A549 (cell line): ENCODE results near the gene AGR3. TPM values are rescaled to one million over a fixed set of nuclear protein-coding genes. Genes with fewer than 3 reads are reported as not detected.

Experiments used
- ATAC-seq, 2 experiments: fragments of 200-7000 bp in 1 of 2; fragments of >200 bp in 1 of 2; cut with Nextera tagmentation in 1 of 2; cut with Tn5 transposase in 1 of 2; 3 replicates each; pipeline versions ENCODE4 v1.8.0 to v1.9.1; 2018 to 2020; ENCODE audit warnings: mild to moderate bottlenecking in 1 of 2, moderate library complexity in 1 of 2
- CTCF ChIA-PET: fragments of 300-600 bp; sonication (Branson Sonifier 250); formaldehyde crosslinking; extraction: SDS; loops from one replicate; lab custom pipeline; 2021; ENCODE audit warnings: antibody characterized with exemption, inconsistent platforms; lab: Yijun Ruan, JAX
- POLR2A ChIA-PET: fragments of 350-600 bp; formaldehyde crosslinking; extraction: SDS; loops from one replicate; lab custom pipeline; 2021; ENCODE audit warnings: antibody characterized with exemption, inconsistent platforms; lab: Yijun Ruan, JAX
- DNase-seq, 2 experiments: peaks; one replicate each; pipeline versions ENCODE4 v3.0.0 to v3.0.0-alpha.2; 2011 to 2016; ENCODE audit warnings: low read depth in 1 of 2, low spot score in 1 of 2
- FAIRE-seq: peaks from 2 replicates; lab custom pipeline; 2011; peaks lifted over from hg19 to GRCh38; lab: Jason Lieb, UNC
- H3K27ac ChIP-seq, 2 experiments: fragments of >200 bp; sonication (Bioruptor Twin); formaldehyde crosslinking; 3 replicates each; pipeline ENCODE4 v1.5.1; 2016 to 2017
- H3K4me1 ChIP-seq: fragments of >200 bp; sonication (Bioruptor Twin); formaldehyde crosslinking; 3 replicates; pipeline ENCODE4 v1.6.1; 2016
- H3K4me2 ChIP-seq: fragments of >200 bp; sonication (Bioruptor Twin); formaldehyde crosslinking; 3 replicates; pipeline ENCODE4 v1.6.1; 2016
- H3K4me3 ChIP-seq: fragments of >200 bp; sonication (Bioruptor Twin); formaldehyde crosslinking; 3 replicates; pipeline ENCODE4 v1.5.1; 2016
- H3K9me3 ChIP-seq: fragments of >200 bp; sonication (Bioruptor Twin); formaldehyde crosslinking; 3 replicates; pipeline ENCODE4 v1.6.1; 2016
- BHLHE40 ChIP-seq: IDR thresholded peaks from 2 replicates; pipeline ENCODE4 v1.6.1; 2012; ENCODE audit warnings: low read depth, low read length, inconsistent platforms
- CBX2 ChIP-seq: fragments of 200-600 bp; sonication (generic); IDR thresholded peaks from 2 replicates; pipeline ENCODE4 v1.6.1; 2016; ENCODE audit warnings: low read depth, mild to moderate bottlenecking, borderline replicate concordance
- CEBPB ChIP-seq, 2 experiments: fragments of >200 bp in 1 of 2; sonication (Bioruptor Twin) in 1 of 2; formaldehyde crosslinking in 1 of 2; IDR thresholded peaks; 2 replicates each; pipeline ENCODE4 v1.6.1; 2012 to 2016
- CHD2 ChIP-seq: fragments of 150-350 bp; IDR thresholded peaks from 2 replicates; pipeline ENCODE4 v1.6.1; 2014; ENCODE audit warnings: low read length; ENCODE audit not compliant: partially characterized antibody
- CHD4 ChIP-seq: fragments of 200-600 bp; sonication (generic); IDR thresholded peaks from 2 replicates; pipeline ENCODE4 v1.6.1; 2016; ENCODE audit warnings: antibody characterized with exemption, mild to moderate bottlenecking, borderline replicate concordance
- ESRRA ChIP-seq: fragments of 150-350 bp; IDR thresholded peaks from 2 replicates; pipeline ENCODE4 v1.6.1; 2014; ENCODE audit warnings: mild to moderate bottlenecking, low read length, borderline replicate concordance
- FOSL2 ChIP-seq, 2 experiments: fragments of 450-650 bp in 1 of 2; fragments of >200 bp in 1 of 2; sonication (Bioruptor Twin) in 1 of 2; formaldehyde crosslinking; IDR thresholded peaks; 2 replicates each; pipeline versions ENCODE4 v1.5.0 to v1.6.1; 2016 to 2020; ENCODE audit warnings: mild to moderate bottlenecking in 1 of 2, moderate library complexity in 1 of 2
- FOXS1 ChIP-seq: fragments of 250-450 bp; sonication (Bioruptor Pico); IDR thresholded peaks from 2 replicates; pipeline ENCODE4 v1.5.0; 2020; ENCODE audit warnings: mild to moderate bottlenecking, moderate library complexity
- HDAC2 ChIP-seq: fragments of 200-600 bp; sonication (generic); IDR thresholded peaks from 2 replicates; pipeline ENCODE4 v1.6.1; 2016
- HEYL ChIP-seq: fragments of 250-450 bp; sonication (Bioruptor Pico); IDR thresholded peaks from 2 replicates; pipeline ENCODE4 v1.8.0; 2021; ENCODE audit warnings: mild to moderate bottlenecking, moderate library complexity
- HOXA7 ChIP-seq: fragments of 250-450 bp; sonication (Bioruptor Pico); IDR thresholded peaks from 2 replicates; pipeline ENCODE4 v1.5.0; 2020; ENCODE audit warnings: mild to moderate bottlenecking, moderate library complexity
- HOXB13 ChIP-seq: fragments of 250-450 bp; sonication (Bioruptor Pico); IDR thresholded peaks from 2 replicates; pipeline ENCODE4 v1.5.0; 2020; ENCODE audit warnings: low read depth, mild to moderate bottlenecking, moderate library complexity
- JUN ChIP-seq, 2 experiments: fragments of >200 bp; sonication (Bioruptor Twin); formaldehyde crosslinking; IDR thresholded peaks; 2 replicates in 1 of 2; 3 replicates in 1 of 2; pipeline ENCODE4 v1.6.1; 2016 to 2017
- JUNB ChIP-seq: fragments of >200 bp; sonication (Bioruptor Twin); formaldehyde crosslinking; IDR thresholded peaks from 2 replicates; pipeline ENCODE4 v1.6.1; 2016
- KDM1A ChIP-seq: fragments of 200-600 bp; sonication (generic); IDR thresholded peaks from 2 replicates; pipeline ENCODE4 v1.6.1; 2016; ENCODE audit warnings: low read depth, mild to moderate bottlenecking
- KDM5A ChIP-seq: fragments of 200-600 bp; sonication (generic); IDR thresholded peaks from 2 replicates; pipeline ENCODE4 v1.6.1; 2016; ENCODE audit warnings: antibody characterized with exemption, mild to moderate bottlenecking
- MAFK ChIP-seq: fragments of 450-650 bp; IDR thresholded peaks from 2 replicates; pipeline ENCODE4 v1.6.1; 2014; ENCODE audit not compliant: partially characterized antibody
- MYC ChIP-seq: IDR thresholded peaks from 2 replicates; pipeline ENCODE4 v1.6.1; 2012; ENCODE audit warnings: mild to moderate bottlenecking, inconsistent platforms, low read length, improper control_type of control experiment, borderline replicate concordance
- PHF8 ChIP-seq: fragments of 200-600 bp; sonication (generic); IDR thresholded peaks from 2 replicates; pipeline ENCODE4 v1.6.1; 2016; ENCODE audit warnings: low read depth, mild to moderate bottlenecking, antibody characterized with exemption, moderate library complexity, borderline replicate concordance
- POLR2A ChIP-seq: IDR thresholded peaks from 2 replicates; pipeline ENCODE4 v1.6.1; 2012; ENCODE audit warnings: mild to moderate bottlenecking, low read length
- POLR2AphosphoS2 ChIP-seq: conservative IDR thresholded peaks from 2 replicates; pipeline ENCODE4 v1.6.1; 2012; ENCODE audit warnings: low read length, improper control_type of control experiment, inconsistent platforms
- RARB ChIP-seq: fragments of 250-450 bp; sonication (Bioruptor Pico); IDR thresholded peaks from 2 replicates; pipeline ENCODE4 v1.8.0; 2021; ENCODE audit warnings: mild to moderate bottlenecking, moderate library complexity
- RFX5 ChIP-seq: fragments of 450-650 bp; IDR thresholded peaks from 2 replicates; pipeline ENCODE4 v1.7.1; 2014; ENCODE audit warnings: antibody characterized with exemption, mild to moderate bottlenecking, moderate library complexity
- RNF2 ChIP-seq: fragments of 200-600 bp; sonication (generic); IDR thresholded peaks from 2 replicates; pipeline ENCODE4 v1.6.1; 2016; ENCODE audit warnings: low read depth, mild to moderate bottlenecking, antibody characterized with exemption, moderate library complexity, borderline replicate concordance
- SMC3 ChIP-seq: fragments of >200 bp; sonication (Bioruptor Twin); formaldehyde crosslinking; IDR thresholded peaks from 3 replicates; pipeline ENCODE4 v1.6.1; 2018; ENCODE audit warnings: inconsistent platforms
- SREBF2 ChIP-seq: fragments of 450-650 bp; IDR thresholded peaks from 2 replicates; pipeline ENCODE4 v1.6.1; 2014; ENCODE audit warnings: mild to moderate bottlenecking, moderate library complexity
- TFCP2L1 ChIP-seq: fragments of 250-450 bp; sonication (Bioruptor Pico); IDR thresholded peaks from 2 replicates; pipeline ENCODE4 v1.5.0; 2021; ENCODE audit warnings: mild to moderate bottlenecking
- TP53 ChIP-seq: fragments of 250-450 bp; sonication (Bioruptor Pico); IDR thresholded peaks from 2 replicates; pipeline ENCODE4 v1.5.0; 2021; ENCODE audit warnings: mild to moderate bottlenecking, moderate library complexity
- ZC3H11A ChIP-seq: fragments of 450-650 bp; IDR thresholded peaks from 2 replicates; pipeline ENCODE4 v1.6.1; 2014; ENCODE audit warnings: antibody characterized with exemption, mild to moderate bottlenecking
- ZNF302 ChIP-seq: fragments of 250-450 bp; sonication (Bioruptor Pico); IDR thresholded peaks from 2 replicates; pipeline ENCODE4 v1.9.0; 2021; ENCODE audit warnings: inconsistent platforms, mild to moderate bottlenecking, moderate library complexity
- ZSCAN20 ChIP-seq: fragments of 250-450 bp; sonication (Bioruptor Pico); IDR thresholded peaks from 2 replicates; pipeline ENCODE4 v1.8.0; 2022; ENCODE audit warnings: mild to moderate bottlenecking, moderate library complexity
- WGBS: methylation state at CpG from one replicate; pipeline ENCODE4 v1.1.6; 2017; ENCODE audit errors: missing lambda C conversion rate; 5-methylcytosine and 5-hydroxymethylcytosine counted together
- polyA plus RNA-seq, 4 experiments: library from polyadenylated mRNA; depleted of rRNA in 3 of 4; stranded (reverse); fragments of >200 nt; fragmentation: RNase III in 1 of 4; extraction: RNeasy Plus Mini Kit Qiagen cat#74134 plus additional on column Dnase treatment in 1 of 4; gene quantifications; 2 replicates in 3 of 4; 3 replicates in 1 of 4; pipeline ENCODE4 v1.2.3, GENCODE V29; 2011 to 2017
- TF ChIP-seq, protein P1 (sequence below): IDR thresholded peaks from 2 replicates; pipeline ENCODE4 v1.6.1; 2012
- TF ChIP-seq, protein P2 (sequence below): fragments of 200-600 bp; sonication (generic); IDR thresholded peaks from 2 replicates; pipeline ENCODE4 v1.6.1; 2016; ENCODE audit warnings: antibody characterized with exemption, mild to moderate bottlenecking, moderate library complexity
- TF ChIP-seq, protein P3 (sequence below): IDR thresholded peaks from 2 replicates; pipeline ENCODE4 v1.6.1; 2012; ENCODE audit warnings: low read depth, borderline replicate concordance
- TF ChIP-seq, protein P4 (sequence below): fragments of 150-350 bp; IDR thresholded peaks from 2 replicates; pipeline ENCODE4 v1.6.1; 2014; ENCODE audit warnings: low read depth, mild to moderate bottlenecking, low read length
- TF ChIP-seq, protein P5 (sequence below): fragments of 450-650 bp; IDR thresholded peaks from 2 replicates; pipeline ENCODE4 v1.6.1; 2014; ENCODE audit warnings: antibody characterized with exemption

The AGR3 gene
- polyA plus RNA-seq, 2 of the 4 experiments (the other 2 are of a cell fraction), result 0.36 TPM; not detected in 1

DNA sequence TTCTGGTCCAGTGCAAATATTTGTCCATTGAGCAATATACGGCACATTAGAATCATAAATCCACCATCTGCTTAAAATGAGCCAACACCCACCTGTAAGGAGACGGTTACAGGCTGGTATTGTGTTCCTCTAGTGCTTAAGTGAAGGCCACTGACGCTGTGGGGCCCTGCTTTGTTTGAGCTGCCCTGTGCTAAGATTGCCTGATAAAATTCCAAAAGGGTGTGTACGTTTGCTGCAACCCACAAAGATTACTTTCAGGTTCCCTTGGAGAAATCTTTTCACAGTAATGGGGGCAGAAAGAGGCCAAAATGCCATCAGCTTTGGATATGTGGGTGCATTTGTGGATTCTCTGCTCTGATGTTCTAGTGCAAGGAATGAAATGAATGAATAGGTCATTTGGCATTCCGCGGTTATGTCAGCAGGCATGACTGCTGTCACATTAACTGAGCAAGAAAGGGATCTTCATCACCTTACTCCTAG, 34.4 kb downstream of the AGR3 start:
- H3K4me3 ChIP-seq, result peak overlapping the region; percentile 3; the same call in 1 of the 3 replicates
- peak overlapping the region; percentile 82 for H3K4me2 ChIP-seq
- H3K27ac ChIP-seq, result peak overlapping the region; percentile 81 to 85
- peak; percentile 99 to 100 for ATAC-seq
- FAIRE-seq, result peak; percentile 97
- 2% methylated on average over 6 of the region's 6 CpGs for WGBS
- peaks cover 26% of the 10 kb centered on the region for H3K4me1 ChIP-seq
- ChIA-PET CTCF (interaction anchor here (1.1 to 1.6 kb wide), 7 partner anchors 24 to 136 kb away, joined by 3 to 6 read pairs (median 3); partner anchors contain the start of gene AGR2), POLR2A (interaction anchor here (1.2 to 2.7 kb wide), 6 partner anchors 10 to 202 kb away, joined by 3 to 14 read pairs (median 3); partner anchors contain the start of genes AGR2 and ANKMY2)
- 0 out of 3 replicates have a peak, but pooled peaks cover 3% of the 10 kb centered on the region for H3K9me3 ChIP-seq
- peak; percentile 74 to 98 for DNase-seq
- no peak for TF ChIP-seq POLR2A
- TF ChIP-seq CEBPB (IDR thresholded peaks at IDR 0.05), result peak; percentile 93 to 98
- TF ChIP-seq ZC3H11A, result no peak
- TF ChIP-seq JUN (IDR thresholded peaks at IDR 0.05), result peak; percentile 93 to 96
- no peak for TF ChIP-seq PHF8
- TF ChIP-seq HOXA7 (CRISPR knock-in tag), result no peak
- no peak for TF ChIP-seq KDM1A
- no peak for TF ChIP-seq RNF2
- no peak for TF ChIP-seq CHD4
- peak; percentile 46; the same call in 2 of the 3 replicates for TF ChIP-seq SMC3
- TF ChIP-seq, protein P1, sequence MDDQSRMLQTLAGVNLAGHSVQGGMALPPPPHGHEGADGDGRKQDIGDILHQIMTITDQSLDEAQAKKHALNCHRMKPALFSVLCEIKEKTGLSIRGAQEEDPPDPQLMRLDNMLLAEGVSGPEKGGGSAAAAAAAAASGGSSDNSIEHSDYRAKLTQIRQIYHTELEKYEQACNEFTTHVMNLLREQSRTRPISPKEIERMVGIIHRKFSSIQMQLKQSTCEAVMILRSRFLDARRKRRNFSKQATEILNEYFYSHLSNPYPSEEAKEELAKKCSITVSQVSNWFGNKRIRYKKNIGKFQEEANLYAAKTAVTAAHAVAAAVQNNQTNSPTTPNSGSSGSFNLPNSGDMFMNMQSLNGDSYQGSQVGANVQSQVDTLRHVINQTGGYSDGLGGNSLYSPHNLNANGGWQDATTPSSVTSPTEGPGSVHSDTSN, result peak; percentile 85
- TF ChIP-seq ZNF302 (CRISPR knock-in tag), result no peak
- no peak for TF ChIP-seq TFCP2L1 (CRISPR knock-in tag)
- no peak for TF ChIP-seq SREBF2
- TF ChIP-seq POLR2AphosphoS2, result no peak
- 0 out of 2 replicates have a peak, but pooled peaks have one; percentile 46 for TF ChIP-seq RARB (CRISPR knock-in tag)
- TF ChIP-seq HEYL (CRISPR knock-in tag), result no peak
- no peak for TF ChIP-seq HDAC2
- peak; percentile 56; the same call in 1 of the 2 replicates for TF ChIP-seq FOXS1 (CRISPR knock-in tag)
- TF ChIP-seq, protein P2, sequence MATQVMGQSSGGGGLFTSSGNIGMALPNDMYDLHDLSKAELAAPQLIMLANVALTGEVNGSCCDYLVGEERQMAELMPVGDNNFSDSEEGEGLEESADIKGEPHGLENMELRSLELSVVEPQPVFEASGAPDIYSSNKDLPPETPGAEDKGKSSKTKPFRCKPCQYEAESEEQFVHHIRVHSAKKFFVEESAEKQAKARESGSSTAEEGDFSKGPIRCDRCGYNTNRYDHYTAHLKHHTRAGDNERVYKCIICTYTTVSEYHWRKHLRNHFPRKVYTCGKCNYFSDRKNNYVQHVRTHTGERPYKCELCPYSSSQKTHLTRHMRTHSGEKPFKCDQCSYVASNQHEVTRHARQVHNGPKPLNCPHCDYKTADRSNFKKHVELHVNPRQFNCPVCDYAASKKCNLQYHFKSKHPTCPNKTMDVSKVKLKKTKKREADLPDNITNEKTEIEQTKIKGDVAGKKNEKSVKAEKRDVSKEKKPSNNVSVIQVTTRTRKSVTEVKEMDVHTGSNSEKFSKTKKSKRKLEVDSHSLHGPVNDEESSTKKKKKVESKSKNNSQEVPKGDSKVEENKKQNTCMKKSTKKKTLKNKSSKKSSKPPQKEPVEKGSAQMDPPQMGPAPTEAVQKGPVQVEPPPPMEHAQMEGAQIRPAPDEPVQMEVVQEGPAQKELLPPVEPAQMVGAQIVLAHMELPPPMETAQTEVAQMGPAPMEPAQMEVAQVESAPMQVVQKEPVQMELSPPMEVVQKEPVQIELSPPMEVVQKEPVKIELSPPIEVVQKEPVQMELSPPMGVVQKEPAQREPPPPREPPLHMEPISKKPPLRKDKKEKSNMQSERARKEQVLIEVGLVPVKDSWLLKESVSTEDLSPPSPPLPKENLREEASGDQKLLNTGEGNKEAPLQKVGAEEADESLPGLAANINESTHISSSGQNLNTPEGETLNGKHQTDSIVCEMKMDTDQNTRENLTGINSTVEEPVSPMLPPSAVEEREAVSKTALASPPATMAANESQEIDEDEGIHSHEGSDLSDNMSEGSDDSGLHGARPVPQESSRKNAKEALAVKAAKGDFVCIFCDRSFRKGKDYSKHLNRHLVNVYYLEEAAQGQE, result no peak
- no peak for TF ChIP-seq KDM5A
- TF ChIP-seq, protein P3, sequence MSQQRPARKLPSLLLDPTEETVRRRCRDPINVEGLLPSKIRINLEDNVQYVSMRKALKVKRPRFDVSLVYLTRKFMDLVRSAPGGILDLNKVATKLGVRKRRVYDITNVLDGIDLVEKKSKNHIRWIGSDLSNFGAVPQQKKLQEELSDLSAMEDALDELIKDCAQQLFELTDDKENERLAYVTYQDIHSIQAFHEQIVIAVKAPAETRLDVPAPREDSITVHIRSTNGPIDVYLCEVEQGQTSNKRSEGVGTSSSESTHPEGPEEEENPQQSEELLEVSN, result no peak
- peak; percentile 49; the same call in 1 of the 2 replicates for TF ChIP-seq FOSL2 (IDR thresholded peaks at IDR 0.05)
- peak; percentile 81 for TF ChIP-seq FOSL2 (CRISPR knock-in tag; IDR thresholded peaks at IDR 0.05)
- no peak for TF ChIP-seq MAFK
- no peak for TF ChIP-seq ESRRA
- no peak for TF ChIP-seq CHD2
- peak; percentile 77; the same call in 1 of the 2 replicates for TF ChIP-seq HOXB13
- TF ChIP-seq JUNB, result peak; percentile 86
- TF ChIP-seq RFX5, result no peak
- TF ChIP-seq BHLHE40, result no peak
- TF ChIP-seq, protein P4, sequence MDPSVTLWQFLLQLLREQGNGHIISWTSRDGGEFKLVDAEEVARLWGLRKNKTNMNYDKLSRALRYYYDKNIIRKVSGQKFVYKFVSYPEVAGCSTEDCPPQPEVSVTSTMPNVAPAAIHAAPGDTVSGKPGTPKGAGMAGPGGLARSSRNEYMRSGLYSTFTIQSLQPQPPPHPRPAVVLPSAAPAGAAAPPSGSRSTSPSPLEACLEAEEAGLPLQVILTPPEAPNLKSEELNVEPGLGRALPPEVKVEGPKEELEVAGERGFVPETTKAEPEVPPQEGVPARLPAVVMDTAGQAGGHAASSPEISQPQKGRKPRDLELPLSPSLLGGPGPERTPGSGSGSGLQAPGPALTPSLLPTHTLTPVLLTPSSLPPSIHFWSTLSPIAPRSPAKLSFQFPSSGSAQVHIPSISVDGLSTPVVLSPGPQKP, result no peak
- TF ChIP-seq, protein P5, sequence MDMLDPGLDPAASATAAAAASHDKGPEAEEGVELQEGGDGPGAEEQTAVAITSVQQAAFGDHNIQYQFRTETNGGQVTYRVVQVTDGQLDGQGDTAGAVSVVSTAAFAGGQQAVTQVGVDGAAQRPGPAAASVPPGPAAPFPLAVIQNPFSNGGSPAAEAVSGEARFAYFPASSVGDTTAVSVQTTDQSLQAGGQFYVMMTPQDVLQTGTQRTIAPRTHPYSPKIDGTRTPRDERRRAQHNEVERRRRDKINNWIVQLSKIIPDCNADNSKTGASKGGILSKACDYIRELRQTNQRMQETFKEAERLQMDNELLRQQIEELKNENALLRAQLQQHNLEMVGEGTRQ, result no peak
- TF ChIP-seq ZSCAN20, result no peak
- no peak for TF ChIP-seq CBX2
- TF ChIP-seq TP53 (CRISPR knock-in tag), result no peak
- TF ChIP-seq MYC, result no peak
